IPS-18c (cell line): ENCODE data around the gene JAG1.
"Not testable (repeated sequence)": the region's sequence is repeated elsewhere in the genome, so short reads cannot be mapped to it uniquely, and the experiment has no call there.

Source experiments
- H3K4me3 ChIP-seq: 2 replicates; pipeline ENCODE4 v1.7.0; 2013; ENCODE audit warnings: low read depth, mild to moderate bottlenecking, low read length, moderate library complexity; ENCODE audit not compliant: insufficient read depth
- H3K9me3 ChIP-seq: one replicate; pipeline ENCODE4 v1.6.1; 2013; ENCODE audit warnings: mild to moderate bottlenecking, low read length, moderate library complexity; ENCODE audit not compliant: control insufficient read depth, insufficient read depth

The JAG1 gene

GRCh38 chr20:10635476-10636208 is 38.2 kb downstream of the JAG1 start:
- Histone ChIP-seq H3K9me3 (no peaks in the 10 kb centered on the region), H3K4me3 (no peak overlapping the region)

- Histone ChIP-seq H3K9me3 (no peaks in the 10 kb centered on the region), H3K4me3 (no peak overlapping the region)
Measured at GRCh38 chr20:10634683-10635411, 39.0 kb downstream of the JAG1 start.

- Histone ChIP-seq H3K4me3 (no peak overlapping the region), H3K9me3 (no peaks in the 10 kb centered on the region)
Measured at GRCh38 chr20:10634211-10634610, 39.6 kb downstream of the JAG1 start.

- Histone ChIP-seq H3K4me3 (no peak overlapping the region), H3K9me3 (no peaks in the 10 kb centered on the region)
Measured at GRCh38 chr20:10633718-10634117, 40.1 kb downstream of the JAG1 start.

GRCh38 chr20:10632721-10633509 is 40.9 kb downstream of the JAG1 start:
- Histone ChIP-seq H3K4me3 (no peak overlapping the region), H3K9me3 (no peaks in the 10 kb centered on the region)

GRCh38 chr20:10631126-10631525 is 42.7 kb downstream of the JAG1 start:
- H3K4me3 ChIP-seq = no peak overlapping the region
- H3K9me3 ChIP-seq = no peaks in the 10 kb centered on the region

- no peak overlapping the region for H3K4me3 ChIP-seq
- no peaks in the 10 kb centered on the region for H3K9me3 ChIP-seq
Measured at GRCh38 chr20:10629946-10630650, 43.7 kb downstream of the JAG1 start.

GRCh38 chr20:10626896-10627295 is 46.9 kb downstream of the JAG1 start:
- no peaks in the 10 kb centered on the region for H3K9me3 ChIP-seq
- H3K4me3 ChIP-seq = no peak overlapping the region

GRCh38 chr20:10625641-10626040 is 48.2 kb downstream of the JAG1 start:
- no peaks in the 10 kb centered on the region for H3K9me3 ChIP-seq

GRCh38 chr20:10622657-10623418 is 51.0 kb downstream of the JAG1 start:
- no peak overlapping the region for H3K4me3 ChIP-seq

More at GRCh38 chr20:10625641-10626040, 48.2 kb downstream of the JAG1 start:
- no peak overlapping the region for H3K4me3 ChIP-seq

GRCh38 chr20:10621149-10621548 is 52.6 kb downstream of the JAG1 start:
- H3K4me3 ChIP-seq = no peak overlapping the region

More at GRCh38 chr20:10622657-10623418, 51.0 kb downstream of the JAG1 start:
- H3K9me3 ChIP-seq = no peaks in the 10 kb centered on the region

GRCh38 chr20:10619427-10619826 is 54.4 kb downstream of the JAG1 start:
- Histone ChIP-seq H3K4me3 (no peak overlapping the region; the same call in 1 of the 2 replicates), H3K9me3 (no peaks in the 10 kb centered on the region)

More at GRCh38 chr20:10621149-10621548, 52.6 kb downstream of the JAG1 start:
- no peaks in the 10 kb centered on the region for H3K9me3 ChIP-seq

- no peaks in the 10 kb centered on the region for H3K9me3 ChIP-seq
- no peak overlapping the region for H3K4me3 ChIP-seq
Measured at GRCh38 chr20:10618611-10619245, 55.1 kb downstream of the JAG1 start.

- H3K9me3 ChIP-seq, H3K4me3 ChIP-seq: not testable (repeated sequence)
Measured at GRCh38 chr20:10617549-10618133, 56.2 kb downstream of the JAG1 start.

GRCh38 chr20:10616212-10616611 is 57.6 kb downstream of the JAG1 start:
- Histone ChIP-seq H3K4me3 (no peak overlapping the region), H3K9me3 (no peaks in the 10 kb centered on the region)

- Histone ChIP-seq H3K4me3 (no peak overlapping the region), H3K9me3 (no peaks in the 10 kb centered on the region)
Measured at GRCh38 chr20:10613911-10614310, 59.9 kb downstream of the JAG1 start.
